ENCODE results near the gene USP16.

The USP16 gene

GRCh38 chr21:29085106-29085752, 60.8 kb downstream of the USP16 start:
- DNase-seq: no peak

GRCh38 chr21:29091033-29091432, 66.6 kb downstream of the USP16 start:
- no peak for DNase-seq

GRCh38 chr21:29092102-29092959, 67.9 kb downstream of the USP16 start:
- no peak for DNase-seq

- DNase-seq: no peak
Measured at GRCh38 chr21:29096218-29097015, 71.9 kb downstream of the USP16 start.

GRCh38 chr21:29098156-29098555, 73.7 kb downstream of the USP16 start:
- no peak for DNase-seq

- no peak for DNase-seq
Measured at GRCh38 chr21:29102791-29103257, 78.4 kb downstream of the USP16 start.
